Activated CD8-positive, alpha-beta memory T cell treated with anti-CD3 and anti-CD28 coated beads, Interleukin-2, amount 50 U/mL, for 1 hour (primary cell): ENCODE results near the gene FAM200A.
"Not testable (repeated sequence)": the region's sequence is repeated elsewhere in the genome, so short reads cannot be mapped to it uniquely, and the experiment has no call there.

Source experiments
- DNase-seq: peaks from one replicate; pipeline ENCODE4 v3.0.0-alpha.2; 2020; ENCODE audit errors: extremely low read depth

Gene FAM200A

GRCh38 chr7:99551767-99552463, at the start of gene FAM200A:
FAM200A (minus strand) TSS chr7:99552114; CDS start chr7:99548407, 3,707 bp downstream.
- peak; percentile 57 for DNase-seq

GRCh38 chr7:99599836-99600235, 47.9 kb upstream of the FAM200A start:
- no peak for DNase-seq

DNA sequence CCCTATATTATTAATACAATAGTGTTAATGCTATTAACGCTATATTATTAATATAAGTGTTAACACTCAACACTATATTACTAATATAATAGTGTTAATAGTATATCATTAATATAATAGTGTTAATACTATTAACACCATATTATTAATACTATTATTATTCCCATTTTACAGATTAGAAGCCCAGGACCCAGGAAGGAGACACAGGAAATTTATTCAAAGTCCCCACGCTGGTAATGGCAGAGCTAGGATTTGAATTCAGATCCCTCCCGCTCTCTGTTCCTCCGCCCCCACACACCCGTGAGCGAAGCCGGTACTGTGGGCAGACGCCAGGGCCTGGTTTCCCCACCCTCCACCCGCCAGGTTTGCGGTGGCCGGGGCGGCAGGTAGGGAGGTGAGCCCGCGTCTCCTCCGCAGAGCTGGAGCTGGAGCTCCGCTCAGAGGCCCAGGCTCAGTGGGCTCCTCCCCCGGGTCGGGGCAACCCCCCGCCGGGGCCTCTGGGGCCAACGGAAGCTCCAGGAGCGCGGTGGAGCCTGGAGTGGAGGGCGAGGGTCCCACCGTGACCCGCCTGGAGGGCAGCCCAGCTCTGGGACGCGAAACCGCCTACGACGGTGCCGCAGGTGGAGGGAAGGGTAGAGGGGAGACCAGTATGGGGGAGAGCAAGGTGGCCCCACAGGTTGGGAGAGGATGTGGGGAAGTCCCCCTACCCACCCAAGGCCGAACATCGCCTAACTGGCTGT, 46.0 kb upstream of the FAM200A start, which contains the start of gene TMEM225B:
Gene TMEM225B (plus strand): TSS at position 506 of the 740 bp plus-strand sequence. CDS start 6,122 bp downstream, outside the sequence.
- DNase-seq, result no peak

DNA sequence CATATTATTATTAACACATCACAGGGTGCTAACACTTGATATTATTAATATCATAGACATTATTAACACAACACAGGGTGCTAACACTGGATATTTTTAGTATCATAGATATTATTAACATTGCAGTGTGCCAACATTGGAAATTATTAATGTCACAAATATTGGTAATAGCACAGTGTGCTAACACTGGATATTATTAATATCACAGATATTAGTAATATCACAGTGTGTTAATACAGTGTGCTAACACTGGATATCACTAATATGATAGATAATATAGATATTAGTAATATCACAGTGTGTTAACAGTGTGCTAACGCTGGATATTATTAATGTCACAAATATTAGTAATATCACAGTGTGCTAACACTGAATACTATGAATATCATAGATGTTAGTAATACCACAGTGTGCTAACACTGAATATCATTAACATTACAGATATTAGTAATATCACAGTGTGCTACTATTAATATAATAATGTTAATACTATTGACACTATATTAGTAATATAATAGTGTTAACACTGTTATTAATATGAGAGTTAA, 44.6 kb upstream of the FAM200A start:
- DNase-seq, result no peak

DNA sequence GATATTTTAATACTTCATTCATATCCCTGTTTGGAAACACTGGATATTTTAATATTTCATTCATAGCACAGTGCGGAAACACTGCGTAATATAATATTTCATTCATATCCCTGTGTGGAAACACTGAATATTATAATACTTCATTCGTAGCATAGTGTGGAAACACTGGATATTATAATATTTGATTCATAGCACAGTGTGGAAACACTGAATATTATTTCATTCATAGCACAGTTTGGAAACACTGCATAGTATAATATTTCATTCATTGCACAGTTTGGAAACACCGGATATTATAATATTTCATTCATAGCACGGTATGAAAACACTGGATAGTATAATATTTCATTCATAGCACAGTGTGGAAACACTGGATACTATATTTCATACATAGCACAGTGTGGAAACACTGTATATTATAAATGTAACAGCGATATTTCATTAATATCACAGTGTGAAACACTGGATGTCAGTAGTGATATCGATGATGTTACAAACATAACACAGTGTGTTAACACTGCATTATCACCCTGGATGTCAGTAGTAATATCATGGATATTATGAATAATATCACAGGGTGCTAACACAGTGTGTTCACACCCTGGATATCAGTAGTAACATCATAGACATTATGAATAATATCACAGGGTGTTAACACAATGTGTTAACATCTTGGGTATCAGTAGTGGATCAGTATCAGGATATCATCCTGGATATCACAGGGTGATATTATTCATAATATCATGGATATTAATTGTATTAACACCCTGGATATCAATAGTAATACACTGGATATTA, 43.2 kb upstream of the FAM200A start:
- DNase-seq, result no peak

DNA sequence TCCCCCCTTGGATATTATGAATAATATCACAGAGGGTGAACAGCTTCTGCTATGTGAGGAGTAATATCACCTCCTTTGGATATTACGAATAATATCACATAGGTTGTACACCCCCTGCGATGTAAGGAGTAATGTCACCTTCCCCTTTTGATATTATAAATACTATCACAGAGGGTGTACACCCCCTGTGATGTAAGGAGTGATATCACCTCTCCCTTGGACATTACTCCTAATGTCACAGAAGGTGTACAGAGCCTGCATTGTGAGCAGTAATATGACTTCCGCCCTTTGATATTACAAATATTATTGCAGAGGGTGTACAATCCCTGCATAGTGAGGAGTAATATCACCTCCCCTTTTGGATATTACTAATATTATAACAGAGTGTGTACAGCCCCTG, 37.0 kb upstream of the FAM200A start:
- DNase-seq, result no peak

- DNase-seq, result not testable (repeated sequence)
Observed at GRCh38 chr7:99580778-99581332, 28.9 kb upstream of the FAM200A start.

DNA sequence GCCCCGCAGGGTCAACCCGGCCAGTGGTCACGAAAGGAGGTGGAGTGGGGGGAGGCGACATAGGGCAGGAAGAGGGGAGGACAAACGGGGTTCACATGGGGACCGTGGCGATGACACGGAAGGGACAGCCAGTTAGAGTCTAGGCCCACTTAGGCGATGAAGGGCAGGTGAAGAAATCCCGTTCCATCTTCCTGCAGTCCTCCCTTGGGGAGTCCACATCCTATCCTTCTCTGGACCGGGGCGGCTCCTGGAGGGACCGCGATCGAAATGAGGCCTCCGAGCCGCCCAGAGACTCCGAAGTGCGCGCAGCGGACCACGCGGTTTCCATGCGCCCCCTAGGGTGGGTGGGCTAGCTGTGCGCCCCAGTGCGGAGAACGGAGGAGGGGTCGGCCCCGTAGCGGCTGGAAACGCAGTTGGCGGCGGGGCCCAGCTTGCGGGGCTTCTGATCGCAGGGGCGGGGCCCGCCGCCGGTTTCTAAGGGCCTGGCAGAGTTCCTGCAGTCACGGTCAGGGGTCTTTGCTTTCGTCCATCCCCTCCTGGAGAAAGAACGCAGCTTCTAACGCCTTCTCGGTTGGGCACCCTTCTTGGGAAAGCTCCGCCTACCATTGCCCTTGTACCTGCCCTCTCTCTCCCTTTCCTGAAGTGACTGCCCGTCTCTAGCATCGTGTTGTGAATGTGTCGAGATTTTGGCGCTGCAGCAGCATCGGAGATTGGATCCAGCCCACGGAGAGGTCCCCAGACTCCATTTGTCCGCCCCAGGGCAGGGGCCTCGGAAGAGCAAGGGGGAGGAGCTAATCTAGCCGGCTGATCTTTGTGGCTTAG, 28.3 kb upstream of the FAM200A start:
- DNase-seq, result no peak

GRCh38 chr7:99579281-99579955, 27.5 kb upstream of the FAM200A start:
- no peak for DNase-seq

GRCh38 chr7:99576251-99576650, 24.3 kb upstream of the FAM200A start:
- DNase-seq, result no peak

DNA sequence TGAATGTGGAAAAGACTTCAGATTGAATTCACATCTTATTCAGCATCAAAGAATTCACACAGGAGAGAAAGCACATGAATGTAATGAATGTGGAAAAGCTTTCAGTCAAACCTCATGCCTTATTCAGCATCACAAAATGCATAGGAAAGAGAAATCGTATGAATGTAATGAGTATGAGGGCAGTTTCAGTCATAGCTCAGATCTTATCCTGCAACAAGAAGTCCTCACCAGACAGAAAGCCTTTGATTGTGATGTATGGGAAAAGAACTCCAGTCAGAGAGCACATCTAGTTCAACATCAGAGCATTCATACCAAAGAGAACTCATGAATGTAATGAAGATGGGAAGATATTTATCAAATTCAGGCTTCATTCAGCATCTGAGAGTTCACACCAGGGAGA, 21.3 kb upstream of the FAM200A start:
- DNase-seq, result no peak

GRCh38 chr7:99571768-99572167, 19.9 kb upstream of the FAM200A start:
- no peak for DNase-seq

GRCh38 chr7:99568770-99569169, 16.9 kb upstream of the FAM200A start:
- not testable (repeated sequence) for DNase-seq

GRCh38 chr7:99563650-99564049, 11.7 kb upstream of the FAM200A start:
- DNase-seq, result no peak

DNA sequence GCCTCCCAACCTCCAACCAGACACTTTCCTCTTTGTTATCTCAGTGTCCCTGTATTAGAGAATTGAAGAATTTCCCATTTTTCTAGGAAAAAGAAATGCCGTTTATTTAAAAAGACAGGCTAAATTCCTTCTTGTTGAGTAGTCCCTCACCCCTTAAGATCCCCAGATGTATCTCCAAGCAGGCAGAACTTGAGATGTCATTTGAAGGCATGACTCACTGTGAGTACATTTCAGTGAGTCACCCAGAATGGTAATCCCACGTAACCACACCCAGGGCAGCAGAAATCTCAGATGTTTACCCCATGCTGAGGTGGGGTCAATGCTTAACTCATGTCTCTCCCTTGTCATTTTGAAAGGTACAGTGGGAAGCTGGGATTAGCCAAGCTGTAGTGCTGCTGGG, 10.9 kb upstream of the FAM200A start:
- DNase-seq, result no peak

GRCh38 chr7:99562114-99562784, 10.3 kb upstream of the FAM200A start:
- no peak for DNase-seq

- no peak for DNase-seq
Observed at GRCh38 chr7:99561737-99562051, 9.8 kb upstream of the FAM200A start.

GRCh38 chr7:99560834-99561736, 9.2 kb upstream of the FAM200A start:
- no peak for DNase-seq
